BE2C (cell line): Measurements from ENCODE around the gene EML6.

ENCODE experiments used
- DNase-seq: peaks from one replicate; pipeline ENCODE4 v3.0.0-alpha.2; 2020
- H3K27me3 ChIP-seq: fragments of 250-450 bp; sonication (Bioruptor Pico); 2 replicates; pipeline ENCODE4 v1.5.1; 2020; ENCODE audit warnings: mild to moderate bottlenecking
- H3K36me3 ChIP-seq: fragments of 250-450 bp; sonication (Bioruptor Pico); 2 replicates; pipeline ENCODE4 v1.5.1; 2020; ENCODE audit warnings: mild to moderate bottlenecking
- H3K4me1 ChIP-seq: fragments of 250-450 bp; sonication (Bioruptor Pico); 2 replicates; pipeline ENCODE4 v1.5.1; 2020
- H3K4me3 ChIP-seq: 2 replicates; pipeline ENCODE4 v1.5.1; 2011; ENCODE audit warnings: low read depth, low read length
- H3K9me3 ChIP-seq: fragments of 250-450 bp; sonication (Bioruptor Pico); 2 replicates; pipeline ENCODE4 v1.5.1; 2020
- CTCF ChIP-seq: IDR thresholded peaks from 2 replicates; pipeline ENCODE4 v1.5.1; 2012; ENCODE audit warnings: mild to moderate bottlenecking, low read depth, low read length

EML6 gene

GRCh38 chr2:54977149-54977548, 253.7 kb downstream of the EML6 start:
- Histone ChIP-seq H3K9me3 (no peaks in the 10 kb centered on the region), H3K36me3 (peaks cover 6% of the 10 kb centered on the region), H3K4me3 (no peak overlapping the region), H3K27me3 (no peaks in the 10 kb centered on the region), H3K4me1 (no peaks in the 10 kb centered on the region)
- DNase-seq: no peak
- TF ChIP-seq CTCF: no peak

GRCh38 chr2:54979321-54980044, 256.0 kb downstream of the EML6 start:
- DNase-seq: no peak
- no peaks in the 10 kb centered on the region for H3K9me3 ChIP-seq
- TF ChIP-seq CTCF: no peak
- H3K27me3 ChIP-seq: no peaks in the 10 kb centered on the region
- H3K4me1 ChIP-seq: no peaks in the 10 kb centered on the region
- peaks cover 6% of the 10 kb centered on the region; the same call in 1 of the 2 replicates for H3K36me3 ChIP-seq
- no peak overlapping the region for H3K4me3 ChIP-seq

- no peaks in the 10 kb centered on the region for H3K9me3 ChIP-seq
- no peaks in the 10 kb centered on the region for H3K27me3 ChIP-seq
- H3K4me3 ChIP-seq: no peak overlapping the region
- peaks cover 6% of the 10 kb centered on the region for H3K36me3 ChIP-seq
- H3K4me1 ChIP-seq: no peaks in the 10 kb centered on the region
- TF ChIP-seq CTCF: no peak
- DNase-seq: no peak
Measured at GRCh38 chr2:54981385-54981784, 257.9 kb downstream of the EML6 start.

GRCh38 chr2:54983345-54984220, 260.1 kb downstream of the EML6 start:
- H3K27me3 ChIP-seq: no peaks in the 10 kb centered on the region
- H3K9me3 ChIP-seq: no peaks in the 10 kb centered on the region
- peaks cover 9% of the 10 kb centered on the region for H3K36me3 ChIP-seq
- H3K4me3 ChIP-seq: no peak overlapping the region
- H3K4me1 ChIP-seq: no peaks in the 10 kb centered on the region
- TF ChIP-seq CTCF: no peak
- DNase-seq: no peak

GRCh38 chr2:54984476-54984875, 261.0 kb downstream of the EML6 start:
- Histone ChIP-seq H3K9me3 (no peaks in the 10 kb centered on the region), H3K4me1 (peaks cover 3% of the 10 kb centered on the region), H3K4me3 (no peak overlapping the region), H3K27me3 (no peaks in the 10 kb centered on the region), H3K36me3 (peaks cover 9% of the 10 kb centered on the region)
- no peak for TF ChIP-seq CTCF
- DNase-seq: no peak

GRCh38 chr2:54986264-54986663, 262.8 kb downstream of the EML6 start:
- TF ChIP-seq CTCF: no peak
- no peak overlapping the region for H3K4me3 ChIP-seq
- no peak for DNase-seq

More at GRCh38 chr2:54986264-54986663, 262.8 kb downstream of the EML6 start:
- Histone ChIP-seq H3K4me1 (peaks cover 3% of the 10 kb centered on the region), H3K9me3 (no peaks in the 10 kb centered on the region), H3K27me3 (no peaks in the 10 kb centered on the region), H3K36me3 (peaks cover 9% of the 10 kb centered on the region)
